Right ventricle myocardium inferior (tissue), 1 donor: ENCODE results near the gene PRR23E. TPM values are rescaled to one million over a fixed set of nuclear protein-coding genes. Genes with fewer than 3 reads are reported as not detected.

Source experiments
- ATAC-seq: fragments of 200-7000 bp; cut with Tn5 transposase; one replicate; pipeline ENCODE4 v1.9.1; 2020; ENCODE audit warnings: mild to moderate bottlenecking, moderate library complexity
- DNase-seq: peaks from one replicate; pipeline ENCODE4 v3.0.0; 2021; ENCODE audit errors: missing footprints
- intact Hi-C: fragments of 100-400 bp; cut with DNase I; formaldehyde crosslinking; loops from one replicate; pipeline ENCODE4 v1.11.0; 2022
- total RNA-seq: library from RNA; stranded (reverse); fragmentation: NEBNext Ultra II Directional; extraction: Animal tissue kit (Norgen Biotek cat#: 25700); gene quantifications from one replicate; pipeline ENCODE4 v1.2.1, GENCODE V29; 2021
- donor health status: DM: no; HTN: yes; CAD: no; lungs with severe emphysema.

Gene PRR23E
- total RNA-seq, 1 donor from 2014 or later, result not detected

GRCh38 chr3:127204841-127205582 is 12.1 kb downstream of the PRR23E start:
- intact Hi-C loops, result no loop called here
- no peak for ATAC-seq
- DNase-seq, result no peak

GRCh38 chr3:127206154-127206553 is 13.2 kb downstream of the PRR23E start:
- ATAC-seq, result no peak
- DNase-seq, result no peak
- intact Hi-C loops, result no loop called here

- no peak for DNase-seq
- intact Hi-C loops, result no loop called here
- no peak for ATAC-seq
Measured at GRCh38 chr3:127206611-127207516, 13.9 kb downstream of the PRR23E start.

- intact Hi-C loops, result no loop called here
- no peak for ATAC-seq
- DNase-seq, result no peak
Measured at GRCh38 chr3:127207727-127208482, 15.0 kb downstream of the PRR23E start.

GRCh38 chr3:127208483-127209100 is 15.7 kb downstream of the PRR23E start:
- DNase-seq (no peak), ATAC-seq (no peak)
- intact Hi-C loops, result no loop called here

GRCh38 chr3:127209155-127209839 is 16.4 kb downstream of the PRR23E start:
- ATAC-seq, result no peak

GRCh38 chr3:127209840-127210653 is 17.1 kb downstream of the PRR23E start:
- no peak for ATAC-seq
- intact Hi-C loops, result no loop called here
- DNase-seq, result no peak

More at GRCh38 chr3:127209155-127209839, 16.4 kb downstream of the PRR23E start:
- no peak for DNase-seq
- intact Hi-C loops, result no loop called here

GRCh38 chr3:127210654-127210943 is 17.7 kb downstream of the PRR23E start:
- DNase-seq, result no peak
- intact Hi-C loops, result no loop called here

GRCh38 chr3:127211118-127212060 is 18.5 kb downstream of the PRR23E start:
- DNase-seq (no peak), ATAC-seq (no peak)
- intact Hi-C loops, result no loop called here

More at GRCh38 chr3:127210654-127210943, 17.7 kb downstream of the PRR23E start:
- ATAC-seq, result no peak

GRCh38 chr3:127212231-127212630 is 19.3 kb downstream of the PRR23E start:
- DNase-seq, result no peak
- intact Hi-C loops, result no loop called here

GRCh38 chr3:127212711-127213110 is 19.8 kb downstream of the PRR23E start:
- DNase-seq, result no peak
- intact Hi-C loops, result no loop called here
- no peak for ATAC-seq

More at GRCh38 chr3:127212231-127212630, 19.3 kb downstream of the PRR23E start:
- ATAC-seq, result no peak

GRCh38 chr3:127213381-127213918 is 20.5 kb downstream of the PRR23E start:
- DNase-seq, result no peak
- ATAC-seq, result no peak
- intact Hi-C loops, result no loop called here

- intact Hi-C loops, result no loop called here
- DNase-seq, result no peak
- no peak for ATAC-seq
Measured at GRCh38 chr3:127214975-127215374, 22.0 kb downstream of the PRR23E start.

- DNase-seq (no peak), ATAC-seq (no peak)
- intact Hi-C loops, result no loop called here
Measured at GRCh38 chr3:127215714-127216414, 22.9 kb downstream of the PRR23E start.

GRCh38 chr3:127216415-127217261 is 23.7 kb downstream of the PRR23E start:
- ATAC-seq (no peak), DNase-seq (no peak)
- intact Hi-C loops, result no loop called here
